ENCODE results near the gene RIOX2.
"Not testable (repeated sequence)": the region's sequence is repeated elsewhere in the genome, so short reads cannot be mapped to it uniquely, and the experiment has no call there.

The RIOX2 gene

DNA sequence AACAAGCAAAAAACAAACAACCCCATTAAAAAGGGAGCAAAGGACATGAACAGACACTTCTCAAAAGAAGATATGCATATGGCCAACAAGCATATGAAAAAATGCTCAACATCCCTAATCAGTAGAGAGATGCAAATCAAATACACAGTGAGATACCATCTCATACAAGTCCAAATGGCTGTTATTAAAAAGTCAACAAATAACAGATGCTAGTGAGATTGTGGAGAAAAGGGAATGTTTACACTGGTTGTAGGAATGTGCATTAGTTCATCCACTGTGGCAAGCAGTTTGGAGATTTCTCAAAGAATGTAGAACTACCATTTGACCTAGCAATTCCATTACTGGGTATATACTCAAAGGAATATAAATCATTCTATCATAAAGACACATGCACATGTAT is 44.5 kb downstream of the RIOX2 start:
- Histone ChIP-seq H3K36me3 (ENCODE audit: control insufficient read depth in 1 of 2, insufficient read depth in 2 of 2, low read length in 2 of 2) (peaks cover 5 to 8% of the 10 kb centered on the region in 2 donors), H3K4me1 (ENCODE audit: control insufficient read depth in 1 of 2, insufficient read depth in 2 of 2, low read length in 2 of 2) (no peaks in the 10 kb centered on the region), H3K9me3 (ENCODE audit: control insufficient read depth in 1 of 2, low read length in 2 of 2) (no peaks in the 10 kb centered on the region), H3K27ac (ENCODE audit: low read depth, low read length) (no peak overlapping the region), H3K27me3 (ENCODE audit: control insufficient read depth in 1 of 2, insufficient read depth in 2 of 2, low read length in 2 of 2) (no peaks in the 10 kb centered on the region), H3K4me3 (ENCODE audit: low read depth in 1 of 2, low read length in 2 of 2) (no peak overlapping the region), H3K9ac (ENCODE audit: low read depth in 1 of 2, low read length in 2 of 2) (no peak overlapping the region)

- Histone ChIP-seq H3K9ac (ENCODE audit: low read depth in 1 of 2, low read length in 2 of 2) (no peak overlapping the region), H3K27me3 (ENCODE audit: control insufficient read depth in 1 of 2, insufficient read depth in 2 of 2, low read length in 2 of 2) (no peaks in the 10 kb centered on the region), H3K27ac (ENCODE audit: low read depth, low read length) (no peak overlapping the region), H3K36me3 (ENCODE audit: control insufficient read depth in 1 of 2, insufficient read depth in 2 of 2, low read length in 2 of 2) (peaks cover 7 to 9% of the 10 kb centered on the region in 2 donors), H3K9me3 (ENCODE audit: control insufficient read depth in 1 of 2, low read length in 2 of 2) (no peaks in the 10 kb centered on the region), H3K4me1 (ENCODE audit: control insufficient read depth in 1 of 2, insufficient read depth in 2 of 2, low read length in 2 of 2) (no peaks in the 10 kb centered on the region), H3K4me3 (ENCODE audit: low read depth in 1 of 2, low read length in 2 of 2) (no peak overlapping the region)
Observed at GRCh38 chr3:97917813-97918536, 54.3 kb downstream of the RIOX2 start.

DNA sequence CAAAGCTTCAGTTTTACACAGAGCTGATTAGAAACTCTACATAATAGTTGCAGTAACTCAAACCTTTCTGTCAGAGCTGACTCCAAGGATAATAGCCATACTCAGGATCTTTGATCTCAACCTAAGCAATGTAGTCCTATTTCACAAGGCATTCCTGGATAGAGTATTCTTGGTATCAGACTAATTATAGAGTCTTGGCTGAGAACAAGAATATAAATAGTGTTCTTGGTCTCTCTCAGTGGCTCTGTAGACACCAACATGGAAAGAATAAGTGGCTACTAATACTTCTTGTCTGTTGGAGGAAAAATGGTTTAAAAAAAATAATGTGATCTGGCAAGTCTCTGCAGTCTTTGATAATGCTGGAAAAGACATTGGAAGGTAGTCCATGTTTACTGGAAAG is 55.7 kb downstream of the RIOX2 start:
- H3K4me3 ChIP-seq (ENCODE audit: low read depth in 1 of 2, low read length in 2 of 2): no peak overlapping the region
- no peaks in the 10 kb centered on the region for H3K9me3 ChIP-seq (ENCODE audit: control insufficient read depth in 1 of 2, low read length in 2 of 2)
- H3K4me1 ChIP-seq (ENCODE audit: control insufficient read depth in 1 of 2, insufficient read depth in 2 of 2, low read length in 2 of 2): no peaks in the 10 kb centered on the region
- H3K27me3 ChIP-seq (ENCODE audit: control insufficient read depth in 1 of 2, insufficient read depth in 2 of 2, low read length in 2 of 2): no peaks in the 10 kb centered on the region
- H3K36me3 ChIP-seq (ENCODE audit: control insufficient read depth in 1 of 2, insufficient read depth in 2 of 2, low read length in 2 of 2): peaks cover 7% of the 10 kb centered on the region in 2 donors
- no peak overlapping the region for H3K27ac ChIP-seq (ENCODE audit: low read depth, low read length)
- no peak overlapping the region for H3K9ac ChIP-seq (ENCODE audit: low read depth in 1 of 2, low read length in 2 of 2)

DNA sequence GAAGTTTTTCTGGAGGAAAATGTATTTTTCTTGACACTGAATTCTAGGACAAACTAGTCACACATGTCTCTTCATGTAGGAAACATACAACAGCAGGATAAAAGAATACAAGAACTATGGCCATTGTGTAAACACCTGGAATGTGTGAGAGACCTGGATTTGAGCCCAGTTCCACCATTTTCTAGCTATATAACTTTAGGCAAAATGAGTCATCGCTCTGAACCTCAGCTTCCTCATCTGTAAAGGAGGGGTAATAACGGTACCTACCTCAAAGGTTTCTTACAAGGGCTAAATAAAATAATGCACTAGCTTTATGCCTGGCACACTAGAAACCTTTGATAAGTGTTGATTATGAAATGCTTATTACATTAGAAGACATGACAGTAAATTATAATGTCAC is 57.8 kb downstream of the RIOX2 start:
- no peak overlapping the region for H3K4me3 ChIP-seq (ENCODE audit: low read depth in 1 of 2, low read length in 2 of 2)
- no peak overlapping the region for H3K9ac ChIP-seq (ENCODE audit: low read depth in 1 of 2, low read length in 2 of 2)
- H3K27ac ChIP-seq (ENCODE audit: low read depth, low read length): no peak overlapping the region
- no peaks in the 10 kb centered on the region for H3K9me3 ChIP-seq (ENCODE audit: control insufficient read depth in 1 of 2, low read length in 2 of 2)
- H3K27me3 ChIP-seq (ENCODE audit: control insufficient read depth in 1 of 2, insufficient read depth in 2 of 2, low read length in 2 of 2): no peaks in the 10 kb centered on the region
- H3K4me1 ChIP-seq (ENCODE audit: control insufficient read depth in 1 of 2, insufficient read depth in 2 of 2, low read length in 2 of 2): no peaks in the 10 kb centered on the region
- H3K36me3 ChIP-seq (ENCODE audit: control insufficient read depth in 1 of 2, insufficient read depth in 2 of 2, low read length in 2 of 2): peaks cover 5 to 7% of the 10 kb centered on the region in 2 donors

DNA sequence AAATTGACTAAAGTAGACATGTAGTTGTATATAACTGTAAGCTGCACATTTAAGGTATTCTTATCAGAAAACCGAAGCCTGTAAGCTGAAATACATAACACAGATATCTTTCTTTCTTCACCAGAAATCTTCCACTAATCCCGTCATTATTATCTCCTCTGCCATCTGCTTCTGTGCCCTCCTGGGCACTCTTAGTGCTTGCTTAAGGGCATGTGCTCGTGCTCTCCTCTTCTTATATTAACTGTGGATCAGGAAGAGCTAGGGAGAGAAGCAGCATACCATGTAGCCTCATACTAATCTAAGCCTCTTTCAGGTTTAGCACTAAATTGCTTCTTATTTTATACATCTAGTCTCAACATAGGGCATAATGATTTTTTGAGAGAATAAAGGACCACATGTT is 60.8 kb downstream of the RIOX2 start:
- Histone ChIP-seq H3K27ac (ENCODE audit: low read depth, low read length) (no peak overlapping the region), H3K36me3 (ENCODE audit: control insufficient read depth in 1 of 2, insufficient read depth in 2 of 2, low read length in 2 of 2) (peaks cover 0 to 7% of the 10 kb centered on the region in 2 donors), H3K9me3 (ENCODE audit: control insufficient read depth in 1 of 2, low read length in 2 of 2) (no peaks in the 10 kb centered on the region), H3K9ac (ENCODE audit: low read depth in 1 of 2, low read length in 2 of 2) (no peak overlapping the region), H3K27me3 (ENCODE audit: control insufficient read depth in 1 of 2, insufficient read depth in 2 of 2, low read length in 2 of 2) (no peaks in the 10 kb centered on the region), H3K4me3 (ENCODE audit: low read depth in 1 of 2, low read length in 2 of 2) (no peak overlapping the region), H3K4me1 (ENCODE audit: control insufficient read depth in 1 of 2, insufficient read depth in 2 of 2, low read length in 2 of 2) (no peaks in the 10 kb centered on the region)

DNA sequence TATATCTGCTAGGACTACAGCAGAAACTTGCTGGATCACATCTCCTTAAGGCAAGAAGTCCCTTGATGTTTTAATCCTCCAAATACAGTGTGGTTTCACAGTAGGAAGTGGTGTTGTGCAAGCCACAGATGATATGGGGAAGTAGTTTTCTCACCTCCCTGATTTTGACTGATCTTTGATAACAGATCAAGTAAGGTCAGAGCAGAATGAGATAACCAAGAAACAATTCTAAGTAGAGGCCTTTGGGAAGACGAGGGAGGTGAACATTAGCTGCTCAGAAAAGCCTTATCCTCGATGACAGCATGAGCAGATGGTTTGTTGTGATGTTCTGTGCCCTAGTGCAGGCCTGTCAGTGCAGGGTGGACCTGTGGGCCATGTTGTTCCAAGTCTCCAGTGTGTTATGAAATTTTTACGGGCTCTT is 61.3 kb downstream of the RIOX2 start:
- no peak overlapping the region for H3K4me3 ChIP-seq (ENCODE audit: low read depth in 1 of 2, low read length in 2 of 2)

GRCh38 chr3:97910236-97910831 is 61.9 kb downstream of the RIOX2 start:
- not testable (repeated sequence) for H3K9me3 ChIP-seq (ENCODE audit: control insufficient read depth in 1 of 2, low read length in 2 of 2); H3K27ac ChIP-seq (ENCODE audit: low read depth, low read length); H3K4me1 ChIP-seq (ENCODE audit: control insufficient read depth in 1 of 2, insufficient read depth in 2 of 2, low read length in 2 of 2); H3K4me3 ChIP-seq (ENCODE audit: low read depth in 1 of 2, low read length in 2 of 2); H3K9ac ChIP-seq (ENCODE audit: low read depth in 1 of 2, low read length in 2 of 2); H3K36me3 ChIP-seq (ENCODE audit: control insufficient read depth in 1 of 2, insufficient read depth in 2 of 2, low read length in 2 of 2); H3K27me3 ChIP-seq (ENCODE audit: control insufficient read depth in 1 of 2, insufficient read depth in 2 of 2, low read length in 2 of 2)

More for the DNA sequence above, 61.3 kb downstream of the RIOX2 start:
- H3K27me3 ChIP-seq (ENCODE audit: control insufficient read depth in 1 of 2, insufficient read depth in 2 of 2, low read length in 2 of 2): no peaks in the 10 kb centered on the region
- no peak overlapping the region for H3K27ac ChIP-seq (ENCODE audit: low read depth, low read length)
- peaks cover 0 to 3% of the 10 kb centered on the region in 2 donors for H3K36me3 ChIP-seq (ENCODE audit: control insufficient read depth in 1 of 2, insufficient read depth in 2 of 2, low read length in 2 of 2)
- no peaks in the 10 kb centered on the region for H3K9me3 ChIP-seq (ENCODE audit: control insufficient read depth in 1 of 2, low read length in 2 of 2)
- H3K4me1 ChIP-seq (ENCODE audit: control insufficient read depth in 1 of 2, insufficient read depth in 2 of 2, low read length in 2 of 2): no peaks in the 10 kb centered on the region
- H3K9ac ChIP-seq (ENCODE audit: low read depth in 1 of 2, low read length in 2 of 2): no peak overlapping the region

GRCh38 chr3:97909830-97910229 is 62.4 kb downstream of the RIOX2 start:
- not testable (repeated sequence) for H3K9me3 ChIP-seq (ENCODE audit: control insufficient read depth in 1 of 2, low read length in 2 of 2); H3K27ac ChIP-seq (ENCODE audit: low read depth, low read length); H3K9ac ChIP-seq (ENCODE audit: low read depth in 1 of 2, low read length in 2 of 2); H3K36me3 ChIP-seq (ENCODE audit: control insufficient read depth in 1 of 2, insufficient read depth in 2 of 2, low read length in 2 of 2); H3K27me3 ChIP-seq (ENCODE audit: control insufficient read depth in 1 of 2, insufficient read depth in 2 of 2, low read length in 2 of 2); H3K4me1 ChIP-seq (ENCODE audit: control insufficient read depth in 1 of 2, insufficient read depth in 2 of 2, low read length in 2 of 2); H3K4me3 ChIP-seq (ENCODE audit: low read depth in 1 of 2, low read length in 2 of 2)

- no peaks in the 10 kb centered on the region for H3K9me3 ChIP-seq (ENCODE audit: control insufficient read depth in 1 of 2, low read length in 2 of 2)
- H3K36me3 ChIP-seq (ENCODE audit: control insufficient read depth in 1 of 2, insufficient read depth in 2 of 2, low read length in 2 of 2): peaks cover 0 to 3% of the 10 kb centered on the region in 2 donors
- H3K27me3 ChIP-seq (ENCODE audit: control insufficient read depth in 1 of 2, insufficient read depth in 2 of 2, low read length in 2 of 2): no peaks in the 10 kb centered on the region
- H3K4me3 ChIP-seq (ENCODE audit: low read depth in 1 of 2, low read length in 2 of 2): no peak overlapping the region
- H3K27ac ChIP-seq (ENCODE audit: low read depth, low read length): peak overlapping the region; percentile 5
- peaks cover 8 to 10% of the 10 kb centered on the region in 2 donors for H3K4me1 ChIP-seq (ENCODE audit: control insufficient read depth in 1 of 2, insufficient read depth in 2 of 2, low read length in 2 of 2)
- H3K9ac ChIP-seq (ENCODE audit: low read depth in 1 of 2, low read length in 2 of 2): no peak overlapping the region
Observed at GRCh38 chr3:97901313-97902248, 70.7 kb downstream of the RIOX2 start.

DNA sequence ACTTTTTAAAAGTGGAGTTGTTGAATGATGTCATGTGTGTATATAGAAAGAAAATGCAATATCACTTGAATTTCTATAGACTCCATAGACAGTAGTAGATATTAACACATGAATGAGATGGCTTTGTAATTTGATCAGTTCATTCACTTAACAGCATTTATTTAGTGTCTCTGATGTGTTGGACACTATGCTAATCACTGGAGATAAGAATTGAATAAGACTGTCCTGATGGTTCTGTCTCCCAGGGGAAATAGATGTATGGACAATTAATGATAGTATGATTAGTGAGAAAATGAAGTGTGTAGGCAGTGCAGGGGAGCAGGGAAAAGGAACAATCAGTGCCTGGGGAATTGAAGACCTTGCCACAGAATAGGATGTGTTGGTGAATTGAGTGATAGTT is 72.9 kb downstream of the RIOX2 start:
- Histone ChIP-seq H3K4me1 (ENCODE audit: control insufficient read depth in 1 of 2, insufficient read depth in 2 of 2, low read length in 2 of 2) (peaks cover 8 to 10% of the 10 kb centered on the region in 2 donors), H3K9me3 (ENCODE audit: control insufficient read depth in 1 of 2, low read length in 2 of 2) (no peaks in the 10 kb centered on the region), H3K36me3 (ENCODE audit: control insufficient read depth in 1 of 2, insufficient read depth in 2 of 2, low read length in 2 of 2) (peaks cover 0 to 6% of the 10 kb centered on the region in 2 donors), H3K4me3 (ENCODE audit: low read depth in 1 of 2, low read length in 2 of 2) (no peak overlapping the region), H3K9ac (ENCODE audit: low read depth in 1 of 2, low read length in 2 of 2) (no peak overlapping the region), H3K27me3 (ENCODE audit: control insufficient read depth in 1 of 2, insufficient read depth in 2 of 2, low read length in 2 of 2) (no peaks in the 10 kb centered on the region), H3K27ac (ENCODE audit: low read depth, low read length) (no peak overlapping the region)

Measured in duodenal mucosa (tissue), 2 donors.